GM06990 (cell line): ENCODE data around the gene SCLY.
"Not testable (repeated sequence)": the region's sequence is repeated elsewhere in the genome, so short reads cannot be mapped to it uniquely, and the experiment has no call there.

Experiments used
- DNase-seq: peaks from one replicate; pipeline ENCODE4 v3.0.0-alpha.2; 2011; ENCODE audit not compliant: insufficient read length; ENCODE audit errors: extremely low read depth
- H3K27me3 ChIP-seq: replicated peaks from 2 replicates; pipeline ENCODE4 v1.6.0; 2011; ENCODE audit warnings: low read length; ENCODE audit not compliant: control insufficient read depth, insufficient read depth
- H3K36me3 ChIP-seq: 2 replicates; pipeline ENCODE4 v1.5.1; 2011; ENCODE audit warnings: low read length; ENCODE audit not compliant: control insufficient read depth, insufficient read depth
- H3K4me3 ChIP-seq: replicated peaks from 2 replicates; pipeline ENCODE4 v1.5.1; 2011; ENCODE audit warnings: low read depth, mild to moderate bottlenecking, control low read depth, low read length
- CTCF ChIP-seq: IDR thresholded peaks from 2 replicates; pipeline ENCODE4 v1.5.1; 2011; ENCODE audit warnings: low read length, control low read depth, mild to moderate bottlenecking, inconsistent platforms; ENCODE audit not compliant: insufficient read depth, poor library complexity, severe bottlenecking

Gene SCLY

DNA sequence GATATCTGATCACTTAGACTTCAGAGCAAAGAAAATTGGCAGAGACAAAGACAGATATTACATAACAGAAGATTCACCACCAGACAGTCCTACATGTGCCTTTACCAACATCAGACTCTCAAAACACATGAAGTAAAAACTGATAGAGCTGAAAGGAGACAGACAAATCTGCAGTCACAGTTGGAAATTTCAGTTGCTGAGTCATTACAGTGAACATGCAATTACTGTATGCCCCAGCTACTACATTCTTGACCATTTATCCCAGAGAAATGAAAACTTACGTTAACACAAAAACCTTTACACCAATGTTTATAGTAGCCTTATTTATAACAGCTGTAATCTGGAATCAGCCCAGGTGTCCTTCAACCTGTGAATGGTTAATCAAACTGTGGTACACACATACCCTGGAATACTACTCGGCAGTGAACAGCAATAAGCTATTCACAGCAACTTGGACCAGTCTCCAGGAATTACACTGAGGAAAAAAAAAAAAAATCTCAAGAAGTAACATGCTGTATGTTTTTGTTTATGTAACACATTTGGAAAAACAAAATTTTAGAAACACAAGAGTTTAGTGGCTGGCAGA lies 7.5 kb upstream of the SCLY start:
- Histone ChIP-seq H3K36me3 (no peaks in the 10 kb centered on the region), H3K27me3 (no peaks in the 10 kb centered on the region), H3K4me3 (no peak overlapping the region)
- no peak for TF ChIP-seq CTCF
- DNase-seq = no peak

GRCh38 chr2:238055841-238056240 lies 5.0 kb upstream of the SCLY start:
- H3K27me3 ChIP-seq = no peaks in the 10 kb centered on the region
- no peak for DNase-seq
- H3K4me3 ChIP-seq = no peak overlapping the region
- H3K36me3 ChIP-seq = no peaks in the 10 kb centered on the region
- TF ChIP-seq CTCF = no peak

GRCh38 chr2:238057696-238058575 lies 2.9 kb upstream of the SCLY start:
- not testable (repeated sequence) for H3K4me3 ChIP-seq, H3K27me3 ChIP-seq, H3K36me3 ChIP-seq, DNase-seq

GRCh38 chr2:238059505-238059904 lies 1.3 kb upstream of the SCLY start:
- Histone ChIP-seq H3K4me3 (no peak overlapping the region; the same call in 1 of the 2 replicates), H3K36me3 (no peaks in the 10 kb centered on the region; the same call in 1 of the 2 replicates), H3K27me3 (no peaks in the 10 kb centered on the region)
- TF ChIP-seq CTCF = no peak
- DNase-seq = no peak

GRCh38 chr2:238060096-238060541 lies 682 bp upstream of the SCLY start:
- TF ChIP-seq CTCF = no peak
- H3K36me3 ChIP-seq = no peaks in the 10 kb centered on the region; the same call in 1 of the 2 replicates
- DNase-seq = no peak

More at GRCh38 chr2:238060096-238060541, 682 bp upstream of the SCLY start:
- Histone ChIP-seq H3K27me3 (no peaks in the 10 kb centered on the region), H3K4me3 (peak overlapping the region; percentile 67)
